GM20000 (cell line): Measurements from ENCODE around the gene GPC6.

ENCODE experiments used
- DNase-seq: peaks from one replicate; pipeline ENCODE4 v3.0.0; 2012; ENCODE audit warnings: low spot score
- TF ChIP-seq, protein P1 (sequence below): IDR thresholded peaks from 2 replicates; pipeline ENCODE4 v1.5.1; 2012; ENCODE audit warnings: mild to moderate bottlenecking, control low read depth; ENCODE audit errors: extremely low read depth, missing control alignments

The GPC6 gene

DNA sequence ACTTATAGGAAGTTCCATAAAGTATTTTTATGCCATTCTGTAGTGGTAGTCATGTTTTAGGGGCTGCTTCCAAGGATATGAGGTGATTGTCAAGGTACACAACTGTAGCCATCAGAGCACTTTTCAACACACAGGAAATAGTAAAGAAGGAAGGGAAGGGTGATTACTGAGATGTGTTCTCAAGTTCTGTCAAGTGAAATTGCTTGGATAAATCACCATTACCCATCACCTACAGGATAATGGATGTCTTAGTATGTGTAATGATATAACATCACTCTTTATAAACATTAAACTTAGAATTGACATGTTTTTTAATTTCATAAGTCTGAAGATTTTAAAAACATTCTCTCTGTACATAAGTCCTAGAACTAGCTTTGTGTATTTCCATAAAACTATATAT is 765.0 kb downstream of the GPC6 start:
- TF ChIP-seq, protein P1, sequence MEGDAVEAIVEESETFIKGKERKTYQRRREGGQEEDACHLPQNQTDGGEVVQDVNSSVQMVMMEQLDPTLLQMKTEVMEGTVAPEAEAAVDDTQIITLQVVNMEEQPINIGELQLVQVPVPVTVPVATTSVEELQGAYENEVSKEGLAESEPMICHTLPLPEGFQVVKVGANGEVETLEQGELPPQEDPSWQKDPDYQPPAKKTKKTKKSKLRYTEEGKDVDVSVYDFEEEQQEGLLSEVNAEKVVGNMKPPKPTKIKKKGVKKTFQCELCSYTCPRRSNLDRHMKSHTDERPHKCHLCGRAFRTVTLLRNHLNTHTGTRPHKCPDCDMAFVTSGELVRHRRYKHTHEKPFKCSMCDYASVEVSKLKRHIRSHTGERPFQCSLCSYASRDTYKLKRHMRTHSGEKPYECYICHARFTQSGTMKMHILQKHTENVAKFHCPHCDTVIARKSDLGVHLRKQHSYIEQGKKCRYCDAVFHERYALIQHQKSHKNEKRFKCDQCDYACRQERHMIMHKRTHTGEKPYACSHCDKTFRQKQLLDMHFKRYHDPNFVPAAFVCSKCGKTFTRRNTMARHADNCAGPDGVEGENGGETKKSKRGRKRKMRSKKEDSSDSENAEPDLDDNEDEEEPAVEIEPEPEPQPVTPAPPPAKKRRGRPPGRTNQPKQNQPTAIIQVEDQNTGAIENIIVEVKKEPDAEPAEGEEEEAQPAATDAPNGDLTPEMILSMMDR: no peak
- DNase-seq: no peak

DNA sequence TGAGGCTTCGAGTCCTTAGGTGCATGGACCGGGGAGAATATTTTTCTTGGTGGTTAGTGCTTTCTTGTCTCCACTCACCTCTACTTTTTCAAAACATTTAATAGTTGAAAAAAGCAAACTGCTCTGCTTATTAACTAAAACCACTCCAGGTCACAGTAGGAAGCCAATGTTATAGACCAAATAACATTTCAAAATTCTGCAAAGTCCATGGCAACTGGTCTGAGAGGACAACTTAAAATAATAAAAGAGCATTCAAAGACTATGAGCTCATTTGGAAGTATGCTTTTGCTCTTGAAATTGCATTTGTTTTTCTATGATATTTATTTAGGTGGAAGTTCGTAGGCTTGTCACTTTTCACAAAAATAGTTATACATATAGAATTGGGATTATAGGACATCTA is 769.9 kb downstream of the GPC6 start:
- TF ChIP-seq, protein P1: no peak

DNA sequence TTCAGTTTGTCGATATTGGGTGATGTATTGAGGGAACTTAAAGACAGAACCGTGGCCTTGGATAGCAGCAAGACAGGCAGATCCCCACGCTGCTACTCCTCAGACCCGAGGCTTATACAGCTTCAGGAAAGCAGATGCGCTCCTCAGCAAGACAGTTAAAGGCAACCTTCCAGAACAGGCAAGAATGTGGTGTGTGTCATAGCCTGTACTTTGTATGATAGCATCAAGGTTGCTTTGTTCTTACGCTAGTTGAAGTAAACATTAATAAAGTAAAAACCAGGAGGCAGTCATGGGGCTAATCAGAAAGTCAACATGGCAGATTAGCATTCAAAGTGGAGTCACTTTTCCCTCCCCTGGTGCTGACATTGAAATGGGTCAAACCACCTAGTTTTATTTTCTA is 779.7 kb downstream of the GPC6 start:
- DNase-seq: no peak
- TF ChIP-seq, protein P1: no peak

More for the DNA sequence above, 769.9 kb downstream of the GPC6 start:
- DNase-seq: no peak

DNA sequence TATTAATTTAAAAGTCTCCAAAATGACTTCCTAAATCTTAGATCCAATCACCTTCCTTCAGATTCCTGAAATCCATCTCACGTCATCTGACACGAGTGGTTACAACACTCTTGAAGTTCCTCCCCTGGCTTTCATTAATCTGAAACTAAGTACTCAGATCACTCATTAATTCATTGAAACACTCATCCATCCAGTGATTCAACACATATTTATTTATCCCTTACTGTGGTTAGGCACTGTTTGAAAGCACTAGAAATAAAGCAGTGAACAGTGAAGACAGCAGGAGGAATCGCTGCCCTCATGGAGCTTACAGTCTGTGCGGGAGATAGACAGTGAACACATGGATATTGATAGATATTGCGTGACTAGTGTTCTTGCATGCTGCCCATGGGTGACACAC is 780.5 kb downstream of the GPC6 start:
- DNase-seq: no peak
- TF ChIP-seq, protein P1: no peak

DNA sequence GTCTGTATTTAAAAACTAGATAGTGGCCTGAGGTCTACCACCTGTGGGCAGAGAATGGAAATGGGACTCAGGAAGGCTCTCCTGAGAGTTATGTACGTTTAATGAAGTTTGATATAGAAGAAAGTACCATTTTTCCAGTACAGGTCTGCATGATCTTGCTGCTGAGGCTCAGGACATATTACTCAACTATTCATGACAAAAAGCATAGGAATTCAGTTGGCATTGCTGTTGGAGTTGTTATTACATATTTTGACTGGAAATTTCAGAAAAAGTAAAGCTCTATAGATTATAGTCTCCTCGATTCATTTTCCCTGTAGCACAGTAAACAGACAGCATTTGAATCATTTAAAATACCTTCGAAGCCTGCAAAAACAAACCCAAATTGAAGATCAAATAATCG is 783.1 kb downstream of the GPC6 start:
- TF ChIP-seq, protein P1: no peak
- DNase-seq: no peak

DNA sequence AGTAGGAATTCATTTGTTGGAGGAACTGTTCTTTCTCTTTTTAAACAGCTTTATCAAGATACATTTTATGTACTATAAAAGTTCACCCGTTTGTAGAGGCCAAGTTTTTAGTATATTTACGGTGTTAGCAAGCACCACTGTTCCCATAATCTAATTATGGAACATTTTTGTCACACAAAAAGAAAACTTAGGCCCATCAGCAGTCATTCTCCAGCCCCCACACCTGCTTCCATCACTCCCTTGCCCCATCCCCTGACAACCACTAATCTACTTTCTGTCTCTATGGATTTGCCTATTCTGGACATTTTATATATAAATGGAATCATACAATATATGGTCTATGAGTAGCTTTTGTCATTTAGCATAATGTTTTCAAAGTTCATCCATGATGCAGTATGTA is 787.9 kb downstream of the GPC6 start:
- TF ChIP-seq, protein P1: no peak
- no peak for DNase-seq

- DNase-seq: no peak
- TF ChIP-seq, protein P1: no peak
Measured at GRCh38 chr13:94020426-94020825, 793.8 kb downstream of the GPC6 start.
